Jurkat, Clone E6-1 (cell line): ENCODE data around the gene SPN. TPM values are rescaled to one million over a fixed set of nuclear protein-coding genes. Genes with fewer than 3 reads are reported as not detected.
"Not testable (repeated sequence)": the region's sequence is repeated elsewhere in the genome, so short reads cannot be mapped to it uniquely, and the experiment has no call there.

ENCODE experiments used
- DNase-seq: peaks from one replicate; pipeline ENCODE4 v3.0.0-alpha.2; 2011; ENCODE audit warnings: low read depth, low spot score
- H3K4me3 ChIP-seq: 2 replicates; pipeline ENCODE4 v1.5.1; 2011; ENCODE audit warnings: mild to moderate bottlenecking, low read length, control low read depth, moderate library complexity
- polyA plus RNA-seq: library from polyadenylated mRNA; unstranded; fragments of >200 nt; gene quantifications from one replicate; pipeline ENCODE4 v1.2.1, GENCODE V29; 2012; ENCODE audit warnings: missing spikeins; ENCODE audit not compliant: insufficient read length, insufficient read depth

SPN gene
- polyA plus RNA-seq = 65.0 TPM

- H3K4me3 ChIP-seq = peak within 1 kb of the TSS; percentile 83
- DNase-seq = peak; percentile 78
Measured at GRCh38 chr16:29663016-29663806, at the start of gene SPN. Gene SPN (plus strand): TSS chr16:29663247. CDS start chr16:29663729, 482 bp downstream.

GRCh38 chr16:29613307-29614057 lies 49.6 kb upstream of the SPN start:
- DNase-seq = peak; percentile 59
- H3K4me3 ChIP-seq = peak overlapping the region; percentile 70

- not testable (repeated sequence) for H3K4me3 ChIP-seq, DNase-seq
Measured at GRCh38 chr16:29614691-29615314, 48.2 kb upstream of the SPN start.

- DNase-seq, H3K4me3 ChIP-seq: not testable (repeated sequence)
Measured at GRCh38 chr16:29616127-29616526, 46.9 kb upstream of the SPN start.

GRCh38 chr16:29620591-29620990 lies 42.5 kb upstream of the SPN start:
- DNase-seq = peak; percentile 58

GRCh38 chr16:29622738-29623137 lies 40.3 kb upstream of the SPN start:
- not testable (repeated sequence) for H3K4me3 ChIP-seq, DNase-seq

More at GRCh38 chr16:29620591-29620990, 42.5 kb upstream of the SPN start:
- not testable (repeated sequence) for H3K4me3 ChIP-seq

- not testable (repeated sequence) for DNase-seq, H3K4me3 ChIP-seq
Measured at GRCh38 chr16:29623253-29623652, 39.8 kb upstream of the SPN start.

- DNase-seq = not testable (repeated sequence)
Measured at GRCh38 chr16:29625114-29625513, 37.9 kb upstream of the SPN start.

GRCh38 chr16:29626778-29627331 lies 36.2 kb upstream of the SPN start:
- not testable (repeated sequence) for DNase-seq

More at GRCh38 chr16:29625114-29625513, 37.9 kb upstream of the SPN start:
- H3K4me3 ChIP-seq = not testable (repeated sequence)

GRCh38 chr16:29627661-29628075 lies 35.4 kb upstream of the SPN start:
- peak; percentile 60 for DNase-seq

More at GRCh38 chr16:29626778-29627331, 36.2 kb upstream of the SPN start:
- H3K4me3 ChIP-seq = not testable (repeated sequence)

GRCh38 chr16:29628707-29629106 lies 34.3 kb upstream of the SPN start:
- not testable (repeated sequence) for H3K4me3 ChIP-seq, DNase-seq

More at GRCh38 chr16:29627661-29628075, 35.4 kb upstream of the SPN start:
- H3K4me3 ChIP-seq = not testable (repeated sequence)

- H3K4me3 ChIP-seq, DNase-seq: not testable (repeated sequence)
Measured at GRCh38 chr16:29629318-29629717, 33.7 kb upstream of the SPN start.

- not testable (repeated sequence) for H3K4me3 ChIP-seq, DNase-seq
Measured at GRCh38 chr16:29631658-29632057, 31.4 kb upstream of the SPN start.

- not testable (repeated sequence) for H3K4me3 ChIP-seq, DNase-seq
Measured at GRCh38 chr16:29635902-29636301, 27.1 kb upstream of the SPN start.

GRCh38 chr16:29636368-29636767 lies 26.7 kb upstream of the SPN start:
- not testable (repeated sequence) for H3K4me3 ChIP-seq, DNase-seq

- DNase-seq, H3K4me3 ChIP-seq: not testable (repeated sequence)
Measured at GRCh38 chr16:29638751-29639150, 24.3 kb upstream of the SPN start.

GRCh38 chr16:29641561-29641960 lies 21.5 kb upstream of the SPN start:
- DNase-seq = peak; percentile 37
- H3K4me3 ChIP-seq = no peak overlapping the region

- H3K4me3 ChIP-seq = no peak overlapping the region
- no peak for DNase-seq
Measured at GRCh38 chr16:29643596-29643995, 19.5 kb upstream of the SPN start.

- DNase-seq = no peak
- no peak overlapping the region for H3K4me3 ChIP-seq
Measured at GRCh38 chr16:29644338-29644857, 18.6 kb upstream of the SPN start.
